Left lobe of liver (tissue), 2 donors: ENCODE data around the gene TPD52L1. TPM values are rescaled to one million over a fixed set of nuclear protein-coding genes. Genes with fewer than 3 reads are reported as not detected.

Source experiments
- ATAC-seq: fragments of 200-7000 bp; cut with Tn5 transposase; one replicate; pipeline ENCODE4 v1.9.1; 2020; ENCODE audit warnings: mild to moderate bottlenecking, moderate library complexity
- DNase-seq: peaks from one replicate; pipeline ENCODE4 v3.0.0-alpha.2; 2020; ENCODE audit warnings: low spot score
- total RNA-seq: library from RNA; stranded (reverse); gene quantifications from one replicate; pipeline ENCODE4 v1.2.1, GENCODE V29; 2021
- donor health status: DM: no; HTN: no; CAD: no; lungs with moderate emphysema.
- donor health status: DM: no; HTN: yes; CAD: no.

TPD52L1 gene
- total RNA-seq, 1 donor from 2014 or later: 49.7 TPM

DNA sequence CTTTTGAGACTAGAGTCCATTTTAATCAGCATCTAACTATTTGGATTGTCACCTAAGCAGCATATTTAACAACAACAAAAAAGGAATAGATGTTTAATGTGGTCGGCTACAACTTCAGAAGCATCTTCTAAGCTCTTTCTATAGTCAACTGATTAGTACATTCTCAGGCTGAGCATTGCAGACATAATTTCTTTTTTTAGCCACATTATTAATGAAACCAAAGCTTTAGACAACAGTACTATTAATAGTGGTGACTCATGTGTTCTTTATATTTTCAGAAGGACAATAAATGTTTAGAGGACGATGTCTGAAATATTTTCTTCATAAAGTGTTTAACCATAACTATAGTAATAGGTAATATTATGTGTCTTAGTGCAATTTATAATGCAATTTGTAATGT lies 52.4 kb downstream of the TPD52L1 start:
- ATAC-seq (no peak), DNase-seq (no peak)

DNA sequence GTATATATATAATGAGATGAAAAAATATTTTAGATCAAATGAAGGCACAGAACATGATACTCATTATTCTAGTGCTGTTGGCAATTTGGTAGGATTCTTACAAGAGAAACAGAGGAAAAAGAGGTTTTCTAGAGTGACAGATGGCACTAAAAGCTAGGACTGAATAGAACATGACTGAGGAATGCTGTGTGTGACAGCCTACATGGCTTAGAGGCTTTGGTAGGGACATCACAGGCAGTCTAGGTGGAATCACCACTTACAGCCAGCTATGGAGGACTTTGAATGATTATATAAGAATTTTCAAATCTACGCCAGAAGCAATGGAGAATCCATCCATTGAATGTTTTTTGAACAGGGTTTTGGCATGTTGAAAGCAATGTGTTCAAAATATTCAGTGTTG lies 52.8 kb downstream of the TPD52L1 start:
- ATAC-seq (no peak), DNase-seq (no peak)

DNA sequence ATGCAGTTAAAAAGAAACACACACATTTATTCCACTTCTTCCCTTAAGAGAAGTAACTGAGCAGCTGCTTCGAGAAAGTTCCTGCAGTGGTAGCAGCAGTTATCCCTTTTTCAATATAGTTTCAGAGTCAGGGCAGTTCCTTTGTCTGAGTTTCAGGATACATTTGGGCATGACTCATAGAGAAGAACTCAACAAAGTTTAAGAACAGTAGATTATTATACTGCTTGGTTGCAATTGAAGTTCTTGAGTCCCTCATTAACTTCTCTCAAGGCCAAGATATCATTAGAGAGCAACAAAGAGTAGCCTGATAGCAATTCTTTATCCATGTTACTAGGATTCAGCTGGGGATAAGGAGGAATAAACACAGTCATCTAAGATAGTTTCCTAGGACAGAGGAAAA lies 54.4 kb downstream of the TPD52L1 start:
- DNase-seq (no peak), ATAC-seq (no peak)

DNA sequence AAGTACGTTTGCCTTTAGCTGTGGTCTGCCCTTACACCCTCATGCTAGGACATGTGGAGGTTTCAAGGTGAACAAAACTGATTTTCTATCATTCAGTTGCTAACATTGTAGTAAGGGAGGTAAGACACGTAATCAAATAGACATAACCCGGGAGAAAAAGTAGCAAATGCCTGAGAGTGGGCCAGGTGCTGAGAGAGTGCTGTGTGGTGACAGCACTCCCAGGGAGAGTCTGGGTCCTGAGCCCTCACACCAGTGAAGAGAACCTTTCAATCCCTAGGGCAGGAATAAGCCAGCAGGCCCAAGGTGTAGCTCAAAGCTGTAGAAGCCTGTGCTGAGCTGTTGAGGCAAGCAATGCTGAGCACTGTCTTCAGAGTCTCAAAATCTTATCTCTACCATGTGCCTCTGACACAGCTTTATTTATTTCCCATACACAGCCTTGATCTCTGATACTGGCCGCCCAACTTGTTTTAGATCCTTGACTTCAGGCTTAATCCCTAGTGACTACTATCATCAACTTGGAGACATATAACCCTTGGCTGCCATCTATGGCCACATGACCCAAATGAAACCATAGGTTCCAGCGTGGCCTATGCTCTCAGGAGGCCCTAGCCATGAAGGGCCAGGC lies 55.2 kb downstream of the TPD52L1 start:
- ATAC-seq (no peak), DNase-seq (no peak)

DNA sequence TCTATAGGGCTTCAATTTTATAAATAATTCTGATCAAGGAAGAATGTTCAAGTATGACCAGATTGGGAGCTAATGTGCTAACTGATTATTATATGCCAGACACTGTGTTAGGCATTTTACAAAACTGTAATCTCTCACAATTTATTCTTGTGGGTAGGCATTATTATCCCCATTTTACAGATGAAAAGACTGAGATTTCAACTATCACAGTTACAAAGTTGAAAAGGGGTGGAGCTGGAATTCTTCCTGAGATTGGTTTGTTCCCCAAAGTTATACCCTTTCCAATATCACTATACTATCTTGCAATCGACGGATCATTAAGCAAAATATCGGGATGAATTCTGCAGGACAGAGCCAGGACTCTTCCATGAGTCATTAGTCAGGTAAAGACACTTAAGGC lies 57.1 kb downstream of the TPD52L1 start:
- ATAC-seq: no peak
- no peak for DNase-seq

DNA sequence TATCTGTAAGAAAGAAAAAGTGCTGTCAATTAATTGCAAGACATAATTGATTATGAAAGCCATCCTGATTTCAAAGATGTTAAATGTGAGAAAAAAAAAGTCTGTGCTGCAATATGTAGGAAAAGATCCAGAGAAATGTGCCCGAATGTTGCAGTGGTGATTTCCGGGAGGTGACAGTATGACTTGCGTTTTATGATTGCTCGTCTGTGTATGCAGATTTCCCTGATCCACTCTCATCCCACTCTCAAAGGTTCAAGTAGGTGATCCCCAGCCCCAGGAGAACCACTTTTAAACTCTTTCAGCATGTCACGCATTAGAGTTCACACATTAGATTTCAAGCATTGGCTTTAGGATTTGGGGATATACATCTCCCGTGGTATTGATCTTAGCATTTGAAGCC lies 57.8 kb downstream of the TPD52L1 start:
- ATAC-seq: no peak

DNA sequence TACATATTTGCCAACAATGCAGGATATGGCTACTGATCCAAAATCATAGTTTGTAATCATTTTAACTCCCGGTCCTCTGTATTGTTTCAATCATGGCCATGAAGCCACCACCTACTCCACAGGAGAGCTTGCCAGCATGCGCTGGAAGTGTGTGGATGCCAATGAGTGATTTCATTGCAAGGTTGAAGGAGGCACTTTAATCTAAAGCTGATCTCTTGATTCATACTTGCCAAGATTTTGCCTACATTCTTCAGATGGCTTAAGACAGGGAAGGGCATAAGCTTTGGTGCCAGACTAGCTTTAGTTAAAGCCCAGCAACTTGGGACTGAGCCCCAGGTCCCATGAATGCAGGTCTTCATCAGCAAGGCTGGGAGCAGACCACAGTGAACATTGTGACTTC lies 58.8 kb downstream of the TPD52L1 start:
- ATAC-seq (no peak), DNase-seq (no peak)

More for the DNA sequence above, 57.8 kb downstream of the TPD52L1 start:
- no peak for DNase-seq

DNA sequence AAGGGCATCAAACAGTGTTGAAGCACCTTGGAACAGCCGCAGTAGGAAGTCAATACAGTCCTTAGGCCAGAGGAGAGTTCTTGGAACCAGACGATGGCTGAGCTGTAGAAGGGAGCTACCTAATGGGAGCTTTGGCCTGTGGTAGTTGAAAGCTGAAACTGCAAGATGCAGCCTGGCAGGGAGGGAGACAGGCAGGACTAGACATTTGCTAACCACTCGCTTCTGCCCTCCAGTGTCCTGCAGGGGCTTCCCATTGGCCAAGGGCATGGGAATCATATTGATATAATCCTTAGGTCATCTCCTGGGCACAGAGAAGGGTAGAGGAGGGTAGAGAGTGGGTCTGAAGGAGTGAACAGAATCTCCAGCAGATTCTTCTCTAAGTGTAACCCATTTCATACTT lies 60.4 kb downstream of the TPD52L1 start:
- ATAC-seq (no peak), DNase-seq (no peak)

DNA sequence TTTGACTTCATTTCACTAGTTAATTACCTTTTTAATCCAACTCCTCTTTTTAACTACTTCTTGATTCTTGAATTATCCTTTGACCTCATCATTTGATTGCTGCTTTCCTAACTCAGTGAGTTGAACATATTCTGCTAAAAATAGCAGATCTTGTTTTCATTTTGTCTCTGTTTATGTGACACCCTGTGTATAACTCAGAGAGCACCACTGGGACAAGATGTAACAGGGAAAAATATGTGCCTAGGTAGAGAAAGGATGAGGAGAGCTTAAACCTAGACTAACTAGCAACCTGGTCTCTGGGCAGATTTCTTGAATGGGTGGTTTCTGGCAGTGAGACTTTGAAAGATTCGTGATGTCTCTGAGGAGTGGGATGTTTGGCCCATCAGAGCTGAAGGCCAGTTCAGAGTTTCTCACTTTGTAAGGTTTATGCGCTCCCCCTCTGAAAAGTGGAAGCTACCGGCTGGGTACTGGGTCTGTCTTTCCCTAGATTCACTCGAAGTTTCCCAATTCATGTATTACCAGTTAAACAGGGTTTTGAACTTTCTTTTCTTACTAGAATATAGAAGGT lies 61.8 kb downstream of the TPD52L1 start:
- ATAC-seq (no peak), DNase-seq (no peak)

DNA sequence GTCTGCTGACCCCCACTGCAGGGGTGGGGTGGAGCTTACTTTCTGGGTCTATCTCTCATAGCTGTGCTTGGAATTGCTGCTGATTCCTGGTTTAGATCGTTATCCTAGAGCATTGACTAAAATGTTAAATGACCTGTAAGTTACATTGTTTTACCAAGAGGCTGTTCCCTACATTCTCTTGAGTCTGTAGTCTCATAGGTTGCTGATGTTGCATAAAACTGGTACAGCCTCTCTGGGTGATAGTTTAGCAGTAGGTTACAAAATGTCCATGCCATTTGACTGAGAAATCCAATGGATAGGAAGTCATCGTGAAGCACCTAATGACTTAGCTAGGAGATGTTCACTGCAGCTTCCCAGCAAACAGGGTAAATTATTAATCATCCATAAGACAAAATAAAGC lies 62.4 kb downstream of the TPD52L1 start:
- DNase-seq (no peak), ATAC-seq (no peak)

DNA sequence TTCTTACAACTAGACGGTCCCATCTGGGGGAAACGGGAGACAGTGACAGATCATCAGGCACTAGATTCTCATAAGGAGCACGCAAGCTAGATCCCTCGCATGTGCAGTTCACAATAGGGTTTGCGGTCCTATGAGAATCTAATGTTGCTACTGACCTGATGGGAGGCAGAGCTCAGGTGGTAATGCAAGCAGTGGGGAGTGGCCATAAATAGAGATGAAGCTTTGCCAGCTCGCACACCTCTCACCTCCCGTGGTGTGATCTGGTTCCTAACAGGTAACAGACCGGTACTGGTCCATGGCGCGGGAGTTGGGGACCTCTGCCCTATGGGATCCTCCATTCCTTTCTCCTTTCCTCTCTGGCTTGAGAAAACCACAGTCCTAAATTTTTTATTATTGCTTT lies 63.8 kb downstream of the TPD52L1 start:
- ATAC-seq (no peak), DNase-seq (no peak)

DNA sequence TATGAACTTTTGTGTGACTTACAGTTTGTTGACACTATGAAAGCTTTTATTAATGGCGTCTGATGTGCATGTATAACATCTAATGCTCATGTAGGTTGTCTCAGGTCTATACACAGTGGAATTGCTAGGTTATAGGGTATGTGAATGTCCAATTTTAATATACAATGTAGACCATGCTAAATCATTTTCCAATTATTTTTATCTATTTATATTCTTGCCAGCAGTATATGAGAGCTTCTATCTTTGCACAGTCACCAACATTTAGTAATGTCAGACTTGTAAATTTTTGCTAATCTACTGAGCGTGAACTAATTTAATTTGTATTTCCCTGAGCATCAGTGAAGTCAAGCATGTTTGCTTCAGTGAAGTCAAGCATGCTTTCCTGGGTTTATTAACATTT lies 64.4 kb downstream of the TPD52L1 start:
- ATAC-seq (no peak), DNase-seq (no peak)

DNA sequence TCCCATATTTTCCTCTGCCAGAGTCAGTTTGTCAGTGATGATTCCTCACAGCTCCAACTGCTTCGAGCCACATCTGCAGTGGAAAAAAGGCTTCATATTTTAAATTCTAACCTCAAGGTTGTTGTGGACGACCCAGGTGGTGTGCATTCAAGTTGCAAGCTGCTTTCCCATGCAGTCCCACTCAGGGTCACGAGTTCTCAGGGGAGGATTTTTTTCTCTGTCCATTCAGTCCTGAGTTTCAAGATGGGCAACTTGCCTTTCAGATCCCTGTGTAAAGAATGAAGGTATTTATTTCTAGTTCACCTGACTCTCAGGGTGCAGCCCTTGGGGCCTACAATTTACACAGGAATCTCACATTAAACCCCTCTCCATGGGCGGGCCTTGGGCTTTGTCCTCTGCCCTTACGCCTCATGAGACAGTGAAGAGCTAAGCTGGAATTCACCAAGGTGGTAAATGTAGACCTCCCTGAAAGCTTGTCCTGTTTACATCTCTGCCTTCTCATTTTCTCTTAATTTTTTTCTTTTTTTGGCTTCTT lies 65.9 kb downstream of the TPD52L1 start:
- no peak for DNase-seq
- no peak for ATAC-seq

DNA sequence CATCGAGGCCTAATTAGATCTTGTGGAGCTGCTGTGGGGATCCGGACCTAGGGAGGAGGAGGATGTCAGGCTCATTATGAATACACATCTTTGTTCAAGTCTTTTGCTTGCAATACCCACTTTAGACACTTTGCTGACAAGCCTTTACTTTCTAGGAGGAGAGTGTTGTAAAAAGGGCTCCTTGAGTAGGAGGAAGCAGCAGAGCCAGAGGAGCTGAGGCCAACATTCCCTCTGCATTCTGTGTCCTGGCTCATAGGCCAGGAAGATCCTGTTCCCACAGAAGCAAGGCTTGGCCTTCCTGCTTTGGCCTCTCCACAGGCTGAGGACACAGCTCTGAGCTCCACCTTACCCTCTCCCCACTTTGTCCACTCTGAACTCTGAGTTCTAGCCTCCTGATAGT lies 67.1 kb downstream of the TPD52L1 start:
- DNase-seq: no peak

DNA sequence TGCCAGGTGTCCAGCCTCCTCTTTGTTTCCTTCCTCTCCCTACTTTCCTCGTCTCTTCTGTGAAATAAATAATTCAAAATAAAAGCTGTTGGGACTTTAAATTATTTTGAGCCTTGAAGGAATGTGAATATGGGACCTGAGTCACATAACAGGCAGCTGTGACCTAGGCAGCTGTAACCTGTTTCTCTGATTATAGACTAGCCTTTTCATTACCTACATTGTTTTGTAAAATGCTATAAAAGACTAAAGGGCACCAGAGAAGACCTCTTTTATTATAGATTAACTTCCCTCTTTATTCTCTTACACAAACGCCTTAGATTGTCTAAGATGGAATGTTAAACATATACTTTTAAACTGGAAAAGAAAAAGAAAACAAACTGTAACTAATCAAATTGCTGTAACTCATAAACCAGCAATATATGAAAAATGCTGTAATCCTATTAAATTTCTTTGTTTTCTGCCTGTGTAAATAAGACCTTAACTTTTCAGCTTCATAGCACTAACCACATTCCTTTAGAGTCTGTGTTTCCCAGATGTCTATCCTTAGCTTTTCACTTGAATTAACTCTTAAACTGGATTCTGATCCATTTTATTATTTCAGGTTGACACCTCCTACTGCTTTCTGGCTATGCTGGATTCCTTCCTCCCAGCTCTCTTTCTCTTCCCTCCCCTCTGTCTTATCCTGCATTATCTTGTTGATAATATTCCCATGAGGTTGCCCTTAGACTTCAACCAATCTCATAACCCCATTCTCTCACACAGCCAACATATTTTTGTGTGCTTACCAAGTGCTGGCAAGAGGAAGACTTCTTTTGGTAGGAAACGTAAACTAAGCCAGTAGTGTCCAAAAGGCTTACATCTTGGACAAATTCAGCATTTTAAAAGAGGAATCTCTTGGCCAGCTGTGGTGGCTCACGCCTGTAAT lies 69.2 kb downstream of the TPD52L1 start:
- DNase-seq: no peak
- ATAC-seq: no peak

More for the DNA sequence above, 67.1 kb downstream of the TPD52L1 start:
- no peak for ATAC-seq

DNA sequence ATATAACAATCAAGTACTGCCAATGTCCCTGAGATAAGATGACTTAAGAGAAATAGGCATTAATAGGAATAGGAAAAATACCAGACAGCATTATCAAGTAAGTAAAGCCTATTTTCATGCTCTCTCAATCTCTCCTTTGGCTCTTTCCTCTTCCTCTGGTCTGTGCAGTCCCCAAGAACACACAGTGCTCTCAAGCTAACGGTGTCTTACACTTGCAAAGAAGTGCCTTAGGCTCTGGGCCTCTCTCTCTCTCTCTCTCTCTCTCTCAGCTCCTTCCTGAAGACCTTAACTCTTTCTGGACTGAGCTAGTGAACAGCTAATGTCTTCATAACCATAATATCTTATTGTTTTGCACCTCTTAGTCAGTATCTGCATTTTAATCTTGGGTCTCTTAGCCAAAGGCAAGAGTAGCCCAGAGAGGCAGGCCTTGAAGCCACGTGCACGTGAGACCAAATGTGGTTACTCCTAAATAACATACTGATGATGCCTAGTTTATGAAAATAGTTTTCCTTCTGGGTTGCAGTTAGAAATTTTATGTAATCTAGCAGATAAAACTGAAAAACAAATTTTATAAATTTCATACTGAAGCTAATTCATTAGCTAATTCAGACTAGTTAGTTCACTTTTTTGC lies 70.8 kb downstream of the TPD52L1 start:
- DNase-seq (no peak), ATAC-seq (no peak)

DNA sequence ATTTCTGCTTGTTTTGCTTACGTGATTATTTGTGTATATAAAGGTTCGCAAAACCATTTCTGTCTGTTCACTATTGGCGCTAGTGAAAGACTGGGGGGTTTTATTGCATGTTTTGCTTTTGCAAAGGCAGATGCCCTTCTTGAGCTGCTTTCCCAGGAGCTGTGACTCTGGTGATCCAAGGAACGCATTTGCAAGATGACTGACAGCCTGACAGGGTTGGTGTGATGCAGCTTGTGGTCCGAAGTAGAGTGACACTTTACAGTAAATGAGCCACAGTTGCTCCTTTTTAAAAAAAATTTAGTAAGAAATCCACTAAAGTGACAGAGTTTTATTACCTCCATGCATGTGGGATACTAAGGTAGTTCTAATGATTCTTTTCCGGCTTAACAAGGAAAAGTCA lies 73.7 kb downstream of the TPD52L1 start:
- no peak for ATAC-seq
- DNase-seq: no peak

DNA sequence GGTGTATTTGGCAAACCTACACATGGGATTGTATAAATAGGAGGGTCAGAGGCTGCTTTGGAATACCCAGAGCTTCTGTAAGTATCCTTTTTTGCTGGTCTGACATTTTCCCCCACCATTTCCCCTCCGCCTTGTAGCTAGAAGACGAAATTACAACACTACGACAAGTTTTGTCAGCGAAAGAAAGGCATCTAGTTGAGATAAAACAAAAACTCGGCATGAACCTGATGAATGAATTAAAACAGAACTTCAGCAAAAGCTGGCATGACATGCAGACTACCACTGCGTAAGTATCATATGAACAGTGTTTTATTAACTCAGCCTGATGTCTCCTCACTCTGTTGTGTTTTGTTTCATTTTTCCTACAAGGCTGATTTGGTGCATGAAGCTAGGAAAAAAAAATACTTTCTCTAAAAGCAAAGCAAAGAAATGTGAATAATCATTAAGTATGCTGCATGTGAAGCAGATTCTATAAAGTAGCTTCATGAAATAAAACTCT lies 75.5 kb downstream of the TPD52L1 start:
- ATAC-seq (no peak), DNase-seq (no peak)

DNA sequence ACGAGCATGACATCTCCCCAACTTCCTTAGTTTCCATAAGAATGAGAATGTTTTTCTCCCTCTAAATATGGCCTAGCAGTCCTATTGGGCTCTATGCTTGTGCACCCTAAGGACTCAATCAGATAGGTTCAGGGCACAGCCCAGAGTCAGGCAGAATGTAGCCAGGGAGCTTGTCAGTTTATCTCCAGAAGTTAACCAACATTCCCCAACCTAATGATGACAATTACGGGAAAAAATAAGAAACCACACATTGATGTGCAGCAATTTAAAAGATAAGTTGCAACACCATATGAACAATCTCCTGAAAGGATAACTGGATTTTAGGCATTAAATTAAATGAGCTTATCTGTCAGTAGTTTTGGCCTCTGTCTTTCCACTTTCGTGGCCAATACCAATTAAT lies 77.1 kb downstream of the TPD52L1 start:
- no peak for DNase-seq
- no peak for ATAC-seq

DNA sequence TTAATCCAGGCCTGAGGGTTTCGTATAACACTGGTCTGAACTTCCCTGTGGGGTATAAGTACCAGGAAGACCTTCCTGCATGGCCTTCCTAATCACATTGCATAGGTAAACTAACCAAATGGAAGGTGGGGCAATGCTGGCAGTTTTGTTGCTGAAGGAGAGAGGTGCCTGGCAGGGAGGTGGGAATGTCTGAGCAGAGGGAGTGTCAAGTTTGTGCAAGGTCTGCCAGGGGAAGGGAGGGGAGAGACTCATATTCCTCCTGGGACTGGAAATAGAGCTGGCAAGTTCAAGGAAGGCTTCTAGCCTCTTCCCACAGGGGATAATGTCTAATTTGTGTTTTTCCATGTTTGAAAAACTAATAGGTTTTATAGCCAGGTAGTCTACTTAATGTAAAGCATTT lies 77.6 kb downstream of the TPD52L1 start:
- DNase-seq: no peak
- no peak for ATAC-seq
